ENCODE data around the gene NKX1-2.

- TF ChIP-seq CTCF (conservative IDR thresholded peaks at IDR 0.05; ENCODE audit: low read depth, low read length) (no peak), EZH2phosphoT487 (IDR thresholded peaks at IDR 0.05; ENCODE audit: borderline replicate concordance, low read length) (no peak)
These were observed 45.3 kb upstream of the NKX1-2 start for GRCh38 chr10:124495162-124495561.
